Endothelial cell of umbilical vein (primary cell): ENCODE measurements around the gene POLG. TPM values are rescaled to one million over a fixed set of nuclear protein-coding genes. Genes with fewer than 3 reads are reported as not detected.

Experiments
- BruUV-seq: library from RNA; stranded (reverse); fragments of 400-500 nt; replicated peaks from 2 replicates; lab custom pipeline; 2021; lab: Mats Ljungman, UMichigan
- CTCF ChIA-PET: fragments of 300-600, 350-600 bp; sonication (Branson Sonifier 250); formaldehyde crosslinking; loops from one replicate; lab custom pipeline; 2021; ENCODE audit warnings: antibody characterized with exemption, inconsistent platforms; lab: Charles Lee
- POLR2A ChIA-PET: fragments of 300-600, 350-600 bp; sonication (Branson Sonifier 250); formaldehyde crosslinking; loops from one replicate; lab custom pipeline; 2021; ENCODE audit warnings: antibody characterized with exemption, inconsistent platforms; lab: Charles Lee
- DNase-seq: peaks from one replicate; pipeline ENCODE4 v3.0.0-alpha.2; 2011; ENCODE audit warnings: low read depth, low spot score
- FAIRE-seq: peaks from 2 replicates; lab custom pipeline; 2011; peaks lifted over from hg19 to GRCh38; lab: Jason Lieb, UNC
- H2AFZ ChIP-seq: 2 replicates; pipeline ENCODE4 v1.6.0; 2012; ENCODE audit warnings: low read depth, low read length, control low read depth, inconsistent platforms
- H3K27ac ChIP-seq: 2 replicates; pipeline ENCODE4 v1.5.1; 2011; ENCODE audit warnings: low read depth, mild to moderate bottlenecking, control low read depth, low read length, moderate library complexity; ENCODE audit not compliant: insufficient read depth
- H3K27me3 ChIP-seq, 2 experiments: 2 replicates each; pipeline versions ENCODE4 v1.6.0 to v1.6.1; 2011; ENCODE audit warnings: low read length in 2 of 2, mixed read lengths in 1 of 2; ENCODE audit not compliant: control insufficient read depth in 2 of 2, insufficient read depth in 2 of 2
- H3K36me3 ChIP-seq, 2 experiments: 2 replicates in 1 of 2; 3 replicates in 1 of 2; pipeline ENCODE4 v1.5.1; 2011; ENCODE audit warnings: low read length in 2 of 2, mild to moderate bottlenecking in 1 of 2, moderate library complexity in 1 of 2; ENCODE audit not compliant: control insufficient read depth in 2 of 2, insufficient read depth in 2 of 2; ENCODE audit errors: extremely low read depth in 1 of 2
- H3K4me1 ChIP-seq: 3 replicates; pipeline ENCODE4 v1.5.1; 2011; ENCODE audit warnings: mild to moderate bottlenecking, low read length; ENCODE audit not compliant: control insufficient read depth, insufficient read depth; ENCODE audit errors: extremely low read depth
- H3K4me2 ChIP-seq: 2 replicates; pipeline ENCODE4 v1.6.1; 2011; ENCODE audit warnings: low read length, control low read depth, mixed read lengths; ENCODE audit not compliant: insufficient read depth
- H3K4me3 ChIP-seq, 3 experiments: fragments of 200-600 bp in 1 of 3; sonication (generic), shearing (Covaris generic) in 1 of 3; replicated peaks in 1 of 3; 2 replicates each; pipeline ENCODE4 v1.5.1; 2011 to 2016; ENCODE audit warnings: control low read depth in 3 of 3, low read length in 3 of 3, mild to moderate bottlenecking in 2 of 3, inconsistent platforms in 1 of 3, low read depth in 1 of 3, moderate library complexity in 1 of 3; ENCODE audit not compliant: insufficient read depth in 1 of 3
- H3K79me2 ChIP-seq: 2 replicates; pipeline ENCODE4 v1.6.0; 2012; ENCODE audit warnings: low read length, inconsistent platforms; ENCODE audit not compliant: control insufficient read depth, insufficient read depth
- H3K9ac ChIP-seq: replicated peaks from 2 replicates; pipeline ENCODE3; 2011; ENCODE audit warnings: low read length, control low read depth; ENCODE audit not compliant: insufficient read depth; ENCODE audit errors: extremely low read depth
- H3K9me1 ChIP-seq: replicated peaks from 3 replicates; pipeline ENCODE4 v1.6.0; 2011; ENCODE audit warnings: mild to moderate bottlenecking, low read length; ENCODE audit not compliant: control insufficient read depth, insufficient read depth; ENCODE audit errors: extremely low read depth
- H3K9me3 ChIP-seq: replicated peaks from 2 replicates; pipeline ENCODE4 v1.5.1; 2012; ENCODE audit warnings: low read length, inconsistent platforms; ENCODE audit not compliant: control insufficient read depth, insufficient read depth
- H4K20me1 ChIP-seq: replicated peaks from 2 replicates; pipeline ENCODE3; 2011; ENCODE audit warnings: mild to moderate bottlenecking, low read length; ENCODE audit not compliant: control insufficient read depth, insufficient read depth; ENCODE audit errors: extremely low read depth
- EZH2 ChIP-seq: IDR thresholded peaks from 2 replicates; pipeline ENCODE4 v1.6.1; 2012; ENCODE audit warnings: borderline replicate concordance, low read depth, mild to moderate bottlenecking, moderate library complexity, low read length, inconsistent platforms; ENCODE audit not compliant: severe bottlenecking
- FOS ChIP-seq: IDR thresholded peaks from 2 replicates; pipeline ENCODE4 v1.6.1; 2011; ENCODE audit warnings: mild to moderate bottlenecking, low read length, moderate library complexity, borderline replicate concordance; ENCODE audit not compliant: insufficient read depth
- GATA2 ChIP-seq: IDR thresholded peaks from 2 replicates; pipeline ENCODE4 v1.7.0; 2011; ENCODE audit warnings: low read depth, mild to moderate bottlenecking, moderate library complexity, mixed read lengths, low read length; ENCODE audit not compliant: insufficient read length, insufficient read depth
- JUN ChIP-seq: IDR thresholded peaks from 2 replicates; pipeline ENCODE4 v1.6.1; 2011; ENCODE audit warnings: borderline replicate concordance, low read depth; ENCODE audit not compliant: insufficient read length, insufficient read depth
- MAX ChIP-seq: IDR thresholded peaks from 2 replicates; pipeline ENCODE4 v1.6.1; 2011; ENCODE audit not compliant: insufficient read depth, insufficient read length
- MYC ChIP-seq: IDR thresholded peaks from one replicate; pipeline ENCODE4 v1.6.1; 2011; ENCODE audit warnings: mild to moderate bottlenecking, low read depth, low read length
- POLR2A ChIP-seq: IDR thresholded peaks from 2 replicates; pipeline ENCODE4 v1.6.1; 2012; ENCODE audit warnings: low read depth, mild to moderate bottlenecking, control low read depth, low read length
- POLR2AphosphoS5 ChIP-seq: IDR thresholded peaks from 2 replicates; pipeline ENCODE4 v1.6.1; 2012; ENCODE audit warnings: low read depth, mild to moderate bottlenecking, control low read depth, low read length, moderate library complexity; ENCODE audit not compliant: insufficient read depth
- dilution Hi-C: fragments of 300-500 bp; cut with MboI; formaldehyde crosslinking; loops from one replicate; pipeline ENCODE4 v1.15.0; 2019; ENCODE audit warnings: low sequenced_read_pairs; ENCODE audit not compliant: extremely low pct_ligation_motif_present
- intact Hi-C: fragments of 100-400 bp; cut with micrococcal nuclease; formaldehyde crosslinking; loops from one replicate; pipeline ENCODE4 v1.10.0; 2022
- polyA plus RNA-seq, 4 experiments: library from polyadenylated mRNA; depleted of rRNA in 3 of 4; stranded (reverse) in 3 of 4; unstranded in 1 of 4; fragments of >200 nt; gene quantifications; 2 replicates each; pipeline versions ENCODE4 v1.2.1 to v1.2.3, GENCODE V29; 2011 to 2012; ENCODE audit warnings: missing spikeins in 1 of 4
- total RNA-seq: library from RNA; stranded (reverse); gene quantifications from 2 replicates; pipeline ENCODE4 v1.2.3, GENCODE V29; 2021
- TF ChIP-seq, protein P1 (sequence below), 2 donors: IDR thresholded peaks; 1 replicate in 1 of 2; 2 replicates in 1 of 2; pipeline ENCODE4 v1.5.1; 2011; ENCODE audit warnings: low read length in 2 of 2, mild to moderate bottlenecking in 2 of 2, moderate library complexity in 2 of 2, control low read depth in 1 of 2, inconsistent platforms in 1 of 2, low read depth in 1 of 2; ENCODE audit not compliant: insufficient read depth in 1 of 2; ENCODE audit errors: extremely low read depth in 1 of 2

POLG gene
- total and polyA plus RNA-seq, 2 donors (not counting 3 experiments of a cell fraction or from before 2014, with no cell fraction given) = 36.6 to 77.7 TPM

DNA sequence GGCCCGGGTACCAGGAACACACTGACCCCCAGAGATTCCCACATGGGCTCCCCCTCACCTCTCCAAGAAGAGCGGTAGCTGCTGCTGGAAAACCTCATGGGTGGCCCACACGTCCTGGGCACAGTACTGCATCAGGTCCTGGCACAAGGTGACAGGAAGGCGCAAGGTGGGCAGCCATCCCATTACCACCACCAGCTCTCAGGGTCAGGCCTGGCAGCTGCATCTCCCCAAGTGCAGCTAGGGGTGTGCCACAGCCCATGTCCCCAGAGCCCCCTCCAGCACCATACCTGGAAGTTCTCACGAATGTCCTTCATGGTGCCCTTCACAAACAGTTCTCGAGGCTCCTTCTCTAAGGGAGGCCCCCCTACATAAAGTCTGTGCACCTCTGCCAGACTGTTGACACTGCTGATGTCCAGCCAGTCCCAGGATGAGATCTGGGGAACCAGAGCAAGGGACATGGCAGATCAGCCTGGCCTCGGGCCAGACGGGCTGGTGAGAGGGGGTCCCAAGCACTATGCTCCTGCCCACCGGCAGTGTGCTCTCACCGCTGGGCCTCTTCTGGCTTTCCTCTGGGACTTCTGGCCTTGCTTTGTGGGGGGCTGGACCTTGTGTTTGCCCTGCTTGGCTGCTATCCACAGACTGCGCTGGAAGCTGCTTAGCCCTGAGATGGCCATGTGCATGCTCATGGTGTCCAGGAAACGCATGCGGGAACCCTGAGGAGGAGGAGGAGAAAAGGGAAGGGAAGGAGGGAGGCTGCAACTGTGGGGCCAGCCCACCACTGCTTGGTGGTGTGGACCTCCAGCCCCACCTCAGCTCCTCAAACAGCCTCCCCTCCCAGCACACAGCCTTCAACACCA lies 6.0 kb downstream of the POLG start:
- intact Hi-C loops (no loop called here), dilution Hi-C loops (no loop called here)
- DNase-seq (no peak), FAIRE-seq (no peak)
- Histone ChIP-seq H3K4me1 (peaks cover 20% of the 10 kb centered on the region), H3K9me1 (no peaks in the 10 kb centered on the region), H3K27me3 (no peaks in the 10 kb centered on the region), H3K4me2 (no peak overlapping the region), H3K27ac (no peak overlapping the region), H3K4me3 (no peak overlapping the region), H3K9ac (no peak overlapping the region), H4K20me1 (peaks cover 7% of the 10 kb centered on the region), H3K9me3 (no peaks in the 10 kb centered on the region), H2AFZ (no peak overlapping the region), H3K36me3 (peaks cover 37 to 68% of the 10 kb centered on the region in 2 experiments), H3K79me2 (peaks cover 48% of the 10 kb centered on the region)
- no TSS peak for BruUV-seq
- TF ChIP-seq POLR2AphosphoS5 (no peak), JUN (no peak), EZH2 (no peak), GATA2 (no peak), MAX (no peak), POLR2A (no peak), MYC (no peak), FOS (no peak)
- TF ChIP-seq, protein P1, sequence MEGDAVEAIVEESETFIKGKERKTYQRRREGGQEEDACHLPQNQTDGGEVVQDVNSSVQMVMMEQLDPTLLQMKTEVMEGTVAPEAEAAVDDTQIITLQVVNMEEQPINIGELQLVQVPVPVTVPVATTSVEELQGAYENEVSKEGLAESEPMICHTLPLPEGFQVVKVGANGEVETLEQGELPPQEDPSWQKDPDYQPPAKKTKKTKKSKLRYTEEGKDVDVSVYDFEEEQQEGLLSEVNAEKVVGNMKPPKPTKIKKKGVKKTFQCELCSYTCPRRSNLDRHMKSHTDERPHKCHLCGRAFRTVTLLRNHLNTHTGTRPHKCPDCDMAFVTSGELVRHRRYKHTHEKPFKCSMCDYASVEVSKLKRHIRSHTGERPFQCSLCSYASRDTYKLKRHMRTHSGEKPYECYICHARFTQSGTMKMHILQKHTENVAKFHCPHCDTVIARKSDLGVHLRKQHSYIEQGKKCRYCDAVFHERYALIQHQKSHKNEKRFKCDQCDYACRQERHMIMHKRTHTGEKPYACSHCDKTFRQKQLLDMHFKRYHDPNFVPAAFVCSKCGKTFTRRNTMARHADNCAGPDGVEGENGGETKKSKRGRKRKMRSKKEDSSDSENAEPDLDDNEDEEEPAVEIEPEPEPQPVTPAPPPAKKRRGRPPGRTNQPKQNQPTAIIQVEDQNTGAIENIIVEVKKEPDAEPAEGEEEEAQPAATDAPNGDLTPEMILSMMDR (IDR thresholded peaks at IDR 0.05; ENCODE audit: extremely low read depth in 1 of 2, insufficient read depth in 1 of 2, low read depth in 1 of 2, low read length in 2 of 2) = no peak
- POLR2A ChIA-PET = no interaction called here
- CTCF ChIA-PET = interaction anchor here (1.7 to 3.0 kb wide), 2 partner anchors 11 to 122 kb away, joined by 5 to 7 read pairs; no protein-coding TSS in a partner anchor
